ENCODE measurements around the gene KATNBL1.

The KATNBL1 gene, protein sequence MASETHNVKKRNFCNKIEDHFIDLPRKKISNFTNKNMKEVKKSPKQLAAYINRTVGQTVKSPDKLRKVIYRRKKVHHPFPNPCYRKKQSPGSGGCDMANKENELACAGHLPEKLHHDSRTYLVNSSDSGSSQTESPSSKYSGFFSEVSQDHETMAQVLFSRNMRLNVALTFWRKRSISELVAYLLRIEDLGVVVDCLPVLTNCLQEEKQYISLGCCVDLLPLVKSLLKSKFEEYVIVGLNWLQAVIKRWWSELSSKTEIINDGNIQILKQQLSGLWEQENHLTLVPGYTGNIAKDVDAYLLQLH

DNA sequence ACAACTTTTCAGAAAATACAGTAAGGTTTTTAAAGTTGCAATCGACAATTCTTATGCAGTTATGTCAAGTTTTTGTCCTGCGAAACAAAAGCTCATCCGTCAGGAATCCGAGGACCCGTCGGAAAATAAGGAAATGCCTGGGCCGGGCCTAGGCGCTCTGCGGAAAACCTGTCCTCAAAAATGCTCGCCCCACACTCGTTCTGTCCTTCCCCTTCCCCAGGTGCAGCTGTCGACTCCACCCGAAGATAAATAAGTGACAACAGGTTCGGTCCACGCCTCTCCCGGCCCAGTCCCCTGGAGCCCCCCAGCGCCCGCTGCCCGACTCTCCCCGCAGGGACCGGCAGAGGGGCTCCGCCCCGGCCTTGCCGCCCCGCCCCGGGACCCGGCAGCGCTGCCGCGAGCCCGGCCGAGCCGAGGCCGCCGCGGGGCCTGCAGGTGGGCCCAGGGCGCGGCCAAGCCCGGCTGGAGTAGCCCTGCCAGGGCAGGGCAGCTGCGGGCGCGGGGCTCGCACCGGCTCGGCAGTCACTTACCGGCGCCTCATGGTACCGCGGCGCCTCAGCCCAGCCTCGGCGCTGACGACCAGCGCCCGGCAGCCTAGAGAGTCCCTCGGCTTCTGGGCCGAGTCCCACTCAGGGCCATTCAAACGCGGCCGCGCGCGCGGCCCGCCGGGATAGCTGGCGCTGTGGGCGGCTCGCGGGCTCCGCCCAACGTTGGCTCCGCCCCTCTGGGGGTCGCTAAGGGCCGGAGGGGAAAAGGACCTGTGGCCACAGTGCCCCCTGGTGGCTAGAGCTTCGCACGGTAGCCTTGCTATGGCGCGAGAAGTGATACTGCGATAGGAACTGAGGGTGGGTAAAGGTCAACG lies at the start of gene KATNBL1:
TSS of gene KATNBL1 (minus strand) at position 676 of the 862 bp plus-strand sequence. CDS start 46,420 bp downstream, outside the sequence.
- peak; percentile 99 for DNase-seq

- no peak for DNase-seq
Measured at GRCh38 chr15:34259566-34259965, 49.7 kb upstream of the KATNBL1 start.

DNA sequence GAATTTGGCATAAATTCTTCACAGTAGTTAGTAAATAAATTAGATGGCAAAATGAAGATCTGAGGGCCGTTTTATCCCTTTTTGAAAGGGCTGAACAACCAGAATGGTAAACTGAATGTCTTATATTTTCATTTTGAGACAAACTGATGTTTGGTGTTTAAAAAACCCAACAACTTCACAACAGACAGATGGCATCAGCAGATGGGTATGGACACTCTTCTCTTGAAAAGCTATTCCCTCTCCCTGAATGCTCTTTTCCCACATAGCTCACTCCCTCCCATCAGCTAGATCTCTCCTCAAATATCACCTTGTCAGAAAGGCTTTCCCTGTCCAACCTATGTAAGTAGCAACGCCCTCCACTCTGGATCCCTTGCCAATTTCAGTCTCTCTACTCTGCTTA lies 48.3 kb upstream of the KATNBL1 start:
- no peak for DNase-seq

GRCh38 chr15:34252545-34252944 lies 42.6 kb upstream of the KATNBL1 start:
- DNase-seq: no peak

GRCh38 chr15:34248190-34248589 lies 38.3 kb upstream of the KATNBL1 start:
- no peak for DNase-seq

GRCh38 chr15:34246276-34246976 lies 36.5 kb upstream of the KATNBL1 start:
- DNase-seq: no peak

- DNase-seq: no peak
Measured at GRCh38 chr15:34243226-34243625, 33.3 kb upstream of the KATNBL1 start.

- no peak for DNase-seq
Measured at GRCh38 chr15:34242331-34242710, 32.4 kb upstream of the KATNBL1 start.

DNA sequence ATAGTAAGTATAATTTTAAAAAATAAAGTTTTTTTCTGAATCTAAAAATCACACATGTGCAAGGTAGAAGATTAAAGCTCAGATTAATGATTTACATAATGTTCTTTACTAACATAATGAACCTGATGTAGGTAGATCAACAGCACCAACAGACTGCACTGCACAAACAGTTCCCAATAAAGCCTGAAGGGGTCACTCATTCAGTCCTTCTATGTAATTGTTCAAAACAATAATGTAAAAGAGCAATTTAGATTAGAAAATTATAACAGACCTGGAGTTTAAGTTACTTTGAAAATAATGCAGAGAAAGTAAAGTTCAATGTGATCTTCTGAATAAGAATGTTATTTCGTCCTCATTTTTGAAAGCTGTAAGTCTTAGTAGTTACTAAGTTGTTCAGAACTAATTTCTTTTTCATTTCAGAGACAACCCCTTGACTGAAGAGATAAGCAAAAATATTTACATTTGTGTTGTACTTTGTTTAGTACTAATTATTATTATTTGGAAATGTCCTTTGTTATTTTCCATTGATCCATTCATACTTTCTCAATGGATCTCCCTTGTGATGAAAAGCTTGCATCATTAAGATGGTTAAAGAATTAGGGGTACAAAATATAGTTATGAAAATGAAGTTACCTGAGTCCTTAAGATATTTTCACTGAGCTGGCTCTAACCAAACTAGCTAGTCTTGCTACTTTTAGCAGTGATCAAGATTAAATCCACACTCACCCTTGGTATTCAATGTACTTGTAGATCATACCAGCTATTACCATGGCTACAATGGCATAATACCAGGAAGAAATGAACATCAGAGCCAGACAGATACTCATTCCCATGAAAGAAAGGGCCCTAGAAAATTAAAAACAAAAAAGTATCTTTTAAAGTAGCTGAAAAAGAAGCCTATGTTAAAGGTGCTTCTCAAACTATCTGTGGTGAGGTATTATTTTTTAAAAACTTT lies 31.8 kb upstream of the KATNBL1 start:
- DNase-seq: no peak

GRCh38 chr15:34240537-34240936 lies 30.6 kb upstream of the KATNBL1 start:
- DNase-seq: no peak

DNA sequence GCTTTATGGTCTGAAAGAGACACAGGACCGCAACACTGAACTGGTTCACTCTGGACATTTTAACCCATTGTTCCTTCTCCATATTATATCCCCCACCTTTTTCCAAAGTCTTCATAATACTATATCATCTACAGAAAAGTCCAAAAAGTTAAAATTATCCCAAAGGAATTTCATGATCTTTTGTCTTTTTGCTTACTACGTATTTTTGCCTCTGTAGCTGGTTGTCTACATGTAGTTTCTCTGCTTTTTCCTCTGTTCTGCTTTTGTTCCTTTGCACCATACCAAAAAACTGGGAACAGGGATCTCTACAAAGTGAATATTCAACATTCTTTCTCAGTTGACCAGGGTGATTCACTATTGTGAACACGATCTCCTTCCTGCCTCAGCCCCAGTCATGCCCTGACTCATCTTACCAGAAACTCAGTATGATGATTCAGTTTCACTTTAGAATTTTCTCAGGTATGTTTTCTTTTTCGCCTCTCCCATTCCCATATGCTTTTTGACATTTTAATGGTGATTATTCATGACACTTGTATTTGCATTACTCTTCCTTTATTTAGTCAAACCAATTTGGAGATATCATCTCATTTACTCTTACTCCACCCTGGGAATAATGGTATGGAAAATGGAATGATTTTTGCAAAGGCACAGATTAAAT lies 29.4 kb upstream of the KATNBL1 start:
- DNase-seq: no peak

DNA sequence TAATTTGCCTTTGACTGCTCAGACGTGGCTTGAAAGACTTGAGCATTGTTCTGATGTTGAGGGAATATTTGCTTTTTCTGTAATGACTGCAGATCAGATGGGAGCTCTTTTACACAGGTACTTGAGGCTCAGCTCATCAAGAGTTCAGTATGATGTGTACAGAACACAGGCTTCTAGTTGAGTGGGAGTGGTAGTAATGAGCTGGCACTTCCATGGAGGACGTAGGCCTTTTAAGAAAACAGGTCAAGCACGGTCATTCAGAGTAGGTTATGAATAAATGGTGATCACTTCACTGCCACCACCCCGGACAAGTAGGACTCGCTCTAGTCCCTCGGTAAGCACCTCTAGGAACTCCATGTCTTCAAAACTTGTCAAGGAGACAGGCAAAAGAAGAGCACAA lies 23.7 kb upstream of the KATNBL1 start:
- no peak for DNase-seq

DNA sequence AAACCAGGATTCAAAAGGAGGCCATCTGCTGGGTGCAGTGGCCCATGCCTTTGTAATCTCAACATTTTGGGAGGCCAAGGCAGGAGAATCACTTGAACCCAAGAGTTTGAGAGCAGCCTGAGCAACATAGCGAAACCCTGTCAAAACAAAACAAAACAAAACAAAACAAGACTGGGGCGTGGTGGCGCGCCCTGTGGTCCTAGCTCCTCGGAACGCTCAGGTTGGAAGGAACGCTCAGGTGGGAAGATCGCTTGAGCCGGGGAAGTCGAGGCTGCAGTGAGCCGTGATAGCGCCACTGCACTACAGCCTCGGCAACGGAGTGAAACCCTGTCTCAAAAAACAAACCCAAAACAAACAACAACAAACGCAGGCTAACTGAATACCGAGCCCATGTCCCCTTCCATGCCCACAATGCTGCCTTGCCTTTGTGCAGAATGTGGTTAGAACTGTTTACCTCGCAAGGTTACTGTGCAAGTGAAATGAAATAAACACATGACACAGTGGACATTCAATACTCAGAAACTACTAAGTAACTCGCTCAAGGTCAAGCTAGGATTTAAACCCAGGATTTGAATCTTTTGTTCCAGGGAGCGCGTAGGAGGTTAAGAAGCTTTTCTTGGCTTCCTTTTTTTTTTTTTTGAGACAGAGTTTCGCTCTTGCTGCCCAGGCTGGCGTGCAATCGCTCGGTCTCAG lies 14.2 kb upstream of the KATNBL1 start:
- no peak for DNase-seq

GRCh38 chr15:34217587-34218225 lies 7.8 kb upstream of the KATNBL1 start:
- DNase-seq: no peak

DNA sequence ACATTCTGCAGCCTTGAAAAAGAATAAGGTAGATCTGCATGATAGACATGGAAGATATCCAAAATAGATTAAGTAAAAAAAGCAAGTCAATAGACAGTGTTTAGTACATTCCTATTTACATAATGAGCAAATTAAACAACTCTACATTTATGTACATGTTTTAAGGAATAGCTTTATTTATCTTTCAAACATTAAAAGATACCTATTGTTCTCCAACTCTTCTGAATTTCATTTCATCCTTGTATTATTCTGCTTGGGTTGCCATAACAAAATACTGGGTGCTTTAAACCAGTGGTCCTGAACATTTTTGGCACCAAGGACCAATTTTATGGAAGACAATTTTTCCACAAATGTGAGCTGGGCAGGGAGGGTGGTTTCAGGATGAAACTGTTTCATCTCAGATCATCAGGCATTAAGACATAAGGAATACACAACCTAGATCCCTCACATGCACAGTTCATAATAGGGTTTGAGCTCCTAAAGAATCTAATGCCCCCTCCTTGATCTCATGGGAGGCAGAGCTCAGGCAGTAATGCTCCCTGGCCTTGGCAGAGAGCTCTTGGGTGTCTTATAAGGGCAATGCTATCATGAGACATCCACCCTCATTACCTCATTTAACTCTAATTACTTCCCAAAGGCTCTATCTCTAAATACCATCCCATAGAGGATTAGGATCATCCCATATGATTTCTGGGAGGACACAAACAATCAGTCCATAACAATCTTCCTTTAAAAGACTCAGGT lies 6.8 kb upstream of the KATNBL1 start:
- DNase-seq: no peak

DNA sequence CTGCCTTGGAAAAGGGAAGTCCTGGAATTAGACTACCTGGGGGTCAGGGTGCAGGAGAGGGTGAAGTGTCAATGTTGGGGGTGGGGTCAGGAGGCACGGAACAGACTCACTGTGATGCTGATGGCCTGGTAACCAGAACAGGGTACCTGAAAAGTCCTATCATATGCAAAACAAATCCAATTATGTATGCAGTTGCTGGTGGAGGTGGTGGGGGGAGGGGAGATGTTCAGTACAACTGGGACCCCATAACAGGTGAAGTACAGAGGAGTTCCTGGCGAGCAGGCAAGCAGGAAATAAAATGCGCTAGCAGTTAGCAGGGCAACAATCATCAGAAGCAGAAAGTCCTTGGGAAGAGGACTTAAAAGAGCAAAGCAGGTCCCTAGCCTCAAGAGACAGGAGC lies 4.2 kb upstream of the KATNBL1 start:
- DNase-seq: no peak

DNA sequence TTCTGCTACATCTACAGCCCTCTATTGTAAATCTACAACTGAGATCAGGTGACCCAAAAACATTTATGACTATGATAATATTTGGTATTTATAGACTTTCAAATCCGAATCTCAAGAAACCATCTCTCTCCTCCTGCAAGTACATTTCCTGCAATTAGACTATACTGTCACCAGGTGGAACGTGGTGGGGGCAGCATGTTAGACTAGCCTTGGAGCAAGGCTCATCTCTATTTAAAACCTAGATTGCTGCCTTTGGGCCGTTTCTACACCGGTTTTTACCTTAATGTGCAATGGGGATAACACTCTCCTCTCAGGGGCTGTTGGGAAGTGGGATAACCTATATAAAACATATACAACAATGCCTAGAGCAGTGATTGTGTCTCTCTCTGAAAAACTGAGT lies 3.8 kb upstream of the KATNBL1 start:
- no peak for DNase-seq

DNA sequence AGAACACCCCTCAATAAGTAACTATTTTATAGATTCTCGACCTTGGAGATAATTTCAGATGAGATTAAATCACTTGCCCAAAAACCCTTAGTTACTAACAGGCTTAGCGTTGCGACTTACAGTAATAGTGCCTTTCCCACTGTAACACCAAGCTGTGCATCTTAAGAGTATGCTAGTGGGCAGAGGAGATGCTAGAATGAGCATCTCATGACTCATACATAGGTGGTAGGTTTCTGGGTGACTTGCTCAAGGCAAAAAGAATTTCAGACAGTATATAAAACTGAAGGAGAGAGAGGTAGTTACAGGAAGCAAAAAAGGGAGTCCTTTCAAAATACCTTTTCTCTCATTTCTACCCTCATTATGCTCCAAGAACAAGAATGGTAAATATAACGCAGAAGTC lies 3.9 kb downstream of the KATNBL1 start:
- no peak for DNase-seq

DNA sequence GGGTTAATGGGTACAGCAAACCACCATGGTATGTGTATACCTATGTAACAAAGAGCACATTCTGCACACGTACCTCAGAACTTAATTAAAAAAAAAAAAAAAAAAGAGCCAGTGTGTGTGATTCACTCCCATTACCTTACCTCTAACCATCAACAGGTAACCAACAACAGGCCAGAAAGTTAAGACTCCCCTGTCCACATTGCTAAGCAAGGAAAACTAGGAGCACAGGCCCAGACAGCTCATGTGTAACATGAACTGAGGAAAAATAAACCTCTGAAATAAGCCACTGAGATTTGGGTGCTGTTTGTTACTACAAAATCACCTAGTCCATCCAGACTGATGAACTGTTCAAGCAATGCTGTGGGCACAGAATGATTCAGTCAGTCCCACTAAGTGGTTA lies 6.0 kb downstream of the KATNBL1 start:
- no peak for DNase-seq

- DNase-seq: no peak
Measured at GRCh38 chr15:34203305-34203704, 6.6 kb downstream of the KATNBL1 start.
